Measurements from ENCODE around the gene UFC1. TPM values are rescaled to one million over a fixed set of nuclear protein-coding genes. Genes with fewer than 3 reads are reported as not detected.

Gene UFC1
- total RNA-seq, 1 donor from 2014 or later: 76.4 TPM

- Histone ChIP-seq H3K9me3 (replicated peaks) (no peaks in the 10 kb centered on the region), H3K36me3 (no peaks in the 10 kb centered on the region), H3K4me3 (no peak overlapping the region), H3K27me3 (ENCODE audit: low read depth) (no peaks in the 10 kb centered on the region), H3K27ac (replicated peaks) (peak overlapping the region; percentile 23), H3K4me1 (peaks cover 33% of the 10 kb centered on the region)
- intact Hi-C loops (cut with micrococcal nuclease): no loop called here
- TF ChIP-seq CTCF (IDR thresholded peaks at IDR 0.05; ENCODE audit: borderline replicate concordance): no peak
- DNase-seq: no peak
These were observed 15.3 kb upstream of the UFC1 start for GRCh38 chr1:161138431-161138830.

GRCh38 chr1:161139766-161140165 lies 14.0 kb upstream of the UFC1 start:
- Histone ChIP-seq H3K4me3 (no peak overlapping the region), H3K36me3 (no peaks in the 10 kb centered on the region), H3K9me3 (replicated peaks) (no peaks in the 10 kb centered on the region), H3K27ac (replicated peaks) (no peak overlapping the region), H3K27me3 (ENCODE audit: low read depth) (no peaks in the 10 kb centered on the region), H3K4me1 (peaks cover 20% of the 10 kb centered on the region)
- peak; percentile 59 for TF ChIP-seq CTCF (IDR thresholded peaks at IDR 0.05; ENCODE audit: borderline replicate concordance)
- intact Hi-C loops (cut with micrococcal nuclease): no loop called here
- DNase-seq: no peak

- no peak for TF ChIP-seq CTCF (IDR thresholded peaks at IDR 0.05; ENCODE audit: borderline replicate concordance)
- intact Hi-C loops (cut with micrococcal nuclease): no loop called here
- H3K36me3 ChIP-seq: no peaks in the 10 kb centered on the region
These were observed 12.9 kb upstream of the UFC1 start for GRCh38 chr1:161140755-161141400.

GRCh38 chr1:161145832-161146231 lies 7.9 kb upstream of the UFC1 start:
- Histone ChIP-seq H3K9me3 (replicated peaks) (no peaks in the 10 kb centered on the region), H3K4me3 (no peak overlapping the region), H3K27me3 (ENCODE audit: low read depth) (no peaks in the 10 kb centered on the region), H3K4me1 (no peaks in the 10 kb centered on the region), H3K36me3 (no peaks in the 10 kb centered on the region), H3K27ac (replicated peaks) (no peak overlapping the region)
- TF ChIP-seq CTCF (IDR thresholded peaks at IDR 0.05; ENCODE audit: borderline replicate concordance): no peak
- intact Hi-C loops (cut with micrococcal nuclease): no loop called here
- DNase-seq: no peak

More at GRCh38 chr1:161140755-161141400, 12.9 kb upstream of the UFC1 start:
- no peaks in the 10 kb centered on the region for H3K9me3 ChIP-seq (replicated peaks)
- H3K4me1 ChIP-seq: peaks cover 18% of the 10 kb centered on the region
- no peak for DNase-seq
- H3K27me3 ChIP-seq (ENCODE audit: low read depth): no peaks in the 10 kb centered on the region
- no peak overlapping the region for H3K27ac ChIP-seq (replicated peaks)
- no peak overlapping the region for H3K4me3 ChIP-seq

GRCh38 chr1:161153176-161153575 lies 602 bp upstream of the UFC1 start:
- peak overlapping the region; percentile 97 for H3K27ac ChIP-seq (replicated peaks)
- peak overlapping the region; percentile 96 for H3K4me3 ChIP-seq
- intact Hi-C loops (cut with micrococcal nuclease): no loop called here
- TF ChIP-seq CTCF (IDR thresholded peaks at IDR 0.05; ENCODE audit: borderline replicate concordance): no peak
- H3K36me3 ChIP-seq: peaks cover 17% of the 10 kb centered on the region
- no peaks in the 10 kb centered on the region for H3K9me3 ChIP-seq (replicated peaks)
- H3K4me1 ChIP-seq: peaks cover 25% of the 10 kb centered on the region
- DNase-seq: no peak
- H3K27me3 ChIP-seq (ENCODE audit: low read depth): no peaks in the 10 kb centered on the region

Data from left ventricle myocardium inferior (tissue), 1 donor.